ENCODE results near the gene MAGI2. TPM values are rescaled to one million over a fixed set of nuclear protein-coding genes. Genes with fewer than 3 reads are reported as not detected.

Gene MAGI2
- total and polyA plus RNA-seq, 4 donors, result 0.37 to 4.1 (median 1.4) TPM

DNA sequence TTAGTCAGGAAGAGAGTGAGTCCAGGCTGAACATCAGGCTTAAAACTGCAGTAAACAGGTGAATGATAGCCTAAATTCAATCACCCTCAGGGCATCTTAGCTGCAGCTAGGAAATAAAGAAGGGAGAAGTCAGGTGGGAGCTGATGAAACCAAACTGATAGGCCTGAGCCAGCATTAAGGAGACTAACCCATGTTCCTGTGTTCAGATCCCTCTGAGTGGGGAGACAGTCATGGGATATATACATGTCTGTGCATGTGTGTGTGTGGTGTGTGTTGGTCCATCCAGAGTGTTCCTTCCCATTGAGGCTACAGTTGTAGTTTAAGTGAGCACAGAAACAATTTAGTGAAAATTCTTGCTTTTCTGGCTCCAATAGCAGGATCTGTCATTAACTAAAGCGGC lies 1174.0 kb downstream of the MAGI2 start:
- Histone ChIP-seq H3K36me3 (ENCODE audit: control insufficient read depth in 4 of 4, insufficient read depth in 3 of 4, low read depth in 1 of 4, low read length in 3 of 4) (no peaks in the 10 kb centered on the region), H3K9me3 (ENCODE audit: control insufficient read depth in 4 of 4, low read length in 3 of 4) (no peaks in the 10 kb centered on the region), H3K27ac (ENCODE audit: low read depth in 1 of 2, low read length in 2 of 2) (no peak overlapping the region), H3K4me1 (ENCODE audit: control insufficient read depth in 4 of 4, insufficient read depth in 4 of 4, low read length in 3 of 4) (no peaks in the 10 kb centered on the region), H3K27me3 (ENCODE audit: control insufficient read depth in 4 of 4, insufficient read depth in 4 of 4, low read length in 3 of 4) (no peaks in the 10 kb centered on the region), H3K9ac (ENCODE audit: low read depth in 1 of 2, low read length in 2 of 2) (no peak overlapping the region), H3K4me3 (ENCODE audit: low read depth in 1 of 3, low read length in 3 of 3) (no peak overlapping the region)
- TF ChIP-seq SP1 (IDR thresholded peaks at IDR 0.05) (no peak), GABPA (IDR thresholded peaks at IDR 0.05 in 1 of 2, conservative IDR thresholded peaks at IDR 0.05 in 1 of 2) (no peak), JUND (IDR thresholded peaks at IDR 0.05) (no peak), RXRA (IDR thresholded peaks at IDR 0.05) (no peak), RAD21 (IDR thresholded peaks at IDR 0.05) (no peak), TAF1 (conservative IDR thresholded peaks at IDR 0.05) (no peak), YY1 (IDR thresholded peaks at IDR 0.05) (no peak), HNF4G (IDR thresholded peaks at IDR 0.05) (no peak), NR2F2 (IDR thresholded peaks at IDR 0.05) (no peak), FOXA1 (IDR thresholded peaks at IDR 0.05) (no peak), FOXA2 (IDR thresholded peaks at IDR 0.05) (no peak), HNF4A (conservative IDR thresholded peaks at IDR 0.05) (no peak), EGR1 (IDR thresholded peaks at IDR 0.05; ENCODE audit: low read depth in 2 of 2) (no peak)
- TF ChIP-seq, protein P1, sequence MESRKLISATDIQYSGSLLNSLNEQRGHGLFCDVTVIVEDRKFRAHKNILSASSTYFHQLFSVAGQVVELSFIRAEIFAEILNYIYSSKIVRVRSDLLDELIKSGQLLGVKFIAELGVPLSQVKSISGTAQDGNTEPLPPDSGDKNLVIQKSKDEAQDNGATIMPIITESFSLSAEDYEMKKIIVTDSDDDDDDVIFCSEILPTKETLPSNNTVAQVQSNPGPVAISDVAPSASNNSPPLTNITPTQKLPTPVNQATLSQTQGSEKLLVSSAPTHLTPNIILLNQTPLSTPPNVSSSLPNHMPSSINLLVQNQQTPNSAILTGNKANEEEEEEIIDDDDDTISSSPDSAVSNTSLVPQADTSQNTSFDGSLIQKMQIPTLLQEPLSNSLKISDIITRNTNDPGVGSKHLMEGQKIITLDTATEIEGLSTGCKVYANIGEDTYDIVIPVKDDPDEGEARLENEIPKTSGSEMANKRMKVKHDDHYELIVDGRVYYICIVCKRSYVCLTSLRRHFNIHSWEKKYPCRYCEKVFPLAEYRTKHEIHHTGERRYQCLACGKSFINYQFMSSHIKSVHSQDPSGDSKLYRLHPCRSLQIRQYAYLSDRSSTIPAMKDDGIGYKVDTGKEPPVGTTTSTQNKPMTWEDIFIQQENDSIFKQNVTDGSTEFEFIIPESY (IDR thresholded peaks at IDR 0.05), result no peak
- TF ChIP-seq, protein P2, sequence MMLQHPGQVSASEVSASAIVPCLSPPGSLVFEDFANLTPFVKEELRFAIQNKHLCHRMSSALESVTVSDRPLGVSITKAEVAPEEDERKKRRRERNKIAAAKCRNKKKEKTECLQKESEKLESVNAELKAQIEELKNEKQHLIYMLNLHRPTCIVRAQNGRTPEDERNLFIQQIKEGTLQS (IDR thresholded peaks at IDR 0.05), result no peak
- TF ChIP-seq, protein P3, sequence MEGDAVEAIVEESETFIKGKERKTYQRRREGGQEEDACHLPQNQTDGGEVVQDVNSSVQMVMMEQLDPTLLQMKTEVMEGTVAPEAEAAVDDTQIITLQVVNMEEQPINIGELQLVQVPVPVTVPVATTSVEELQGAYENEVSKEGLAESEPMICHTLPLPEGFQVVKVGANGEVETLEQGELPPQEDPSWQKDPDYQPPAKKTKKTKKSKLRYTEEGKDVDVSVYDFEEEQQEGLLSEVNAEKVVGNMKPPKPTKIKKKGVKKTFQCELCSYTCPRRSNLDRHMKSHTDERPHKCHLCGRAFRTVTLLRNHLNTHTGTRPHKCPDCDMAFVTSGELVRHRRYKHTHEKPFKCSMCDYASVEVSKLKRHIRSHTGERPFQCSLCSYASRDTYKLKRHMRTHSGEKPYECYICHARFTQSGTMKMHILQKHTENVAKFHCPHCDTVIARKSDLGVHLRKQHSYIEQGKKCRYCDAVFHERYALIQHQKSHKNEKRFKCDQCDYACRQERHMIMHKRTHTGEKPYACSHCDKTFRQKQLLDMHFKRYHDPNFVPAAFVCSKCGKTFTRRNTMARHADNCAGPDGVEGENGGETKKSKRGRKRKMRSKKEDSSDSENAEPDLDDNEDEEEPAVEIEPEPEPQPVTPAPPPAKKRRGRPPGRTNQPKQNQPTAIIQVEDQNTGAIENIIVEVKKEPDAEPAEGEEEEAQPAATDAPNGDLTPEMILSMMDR (IDR thresholded peaks at IDR 0.05; ENCODE audit: low read depth, low read length, missing input control), result no peak
- TF ChIP-seq, protein P4, sequence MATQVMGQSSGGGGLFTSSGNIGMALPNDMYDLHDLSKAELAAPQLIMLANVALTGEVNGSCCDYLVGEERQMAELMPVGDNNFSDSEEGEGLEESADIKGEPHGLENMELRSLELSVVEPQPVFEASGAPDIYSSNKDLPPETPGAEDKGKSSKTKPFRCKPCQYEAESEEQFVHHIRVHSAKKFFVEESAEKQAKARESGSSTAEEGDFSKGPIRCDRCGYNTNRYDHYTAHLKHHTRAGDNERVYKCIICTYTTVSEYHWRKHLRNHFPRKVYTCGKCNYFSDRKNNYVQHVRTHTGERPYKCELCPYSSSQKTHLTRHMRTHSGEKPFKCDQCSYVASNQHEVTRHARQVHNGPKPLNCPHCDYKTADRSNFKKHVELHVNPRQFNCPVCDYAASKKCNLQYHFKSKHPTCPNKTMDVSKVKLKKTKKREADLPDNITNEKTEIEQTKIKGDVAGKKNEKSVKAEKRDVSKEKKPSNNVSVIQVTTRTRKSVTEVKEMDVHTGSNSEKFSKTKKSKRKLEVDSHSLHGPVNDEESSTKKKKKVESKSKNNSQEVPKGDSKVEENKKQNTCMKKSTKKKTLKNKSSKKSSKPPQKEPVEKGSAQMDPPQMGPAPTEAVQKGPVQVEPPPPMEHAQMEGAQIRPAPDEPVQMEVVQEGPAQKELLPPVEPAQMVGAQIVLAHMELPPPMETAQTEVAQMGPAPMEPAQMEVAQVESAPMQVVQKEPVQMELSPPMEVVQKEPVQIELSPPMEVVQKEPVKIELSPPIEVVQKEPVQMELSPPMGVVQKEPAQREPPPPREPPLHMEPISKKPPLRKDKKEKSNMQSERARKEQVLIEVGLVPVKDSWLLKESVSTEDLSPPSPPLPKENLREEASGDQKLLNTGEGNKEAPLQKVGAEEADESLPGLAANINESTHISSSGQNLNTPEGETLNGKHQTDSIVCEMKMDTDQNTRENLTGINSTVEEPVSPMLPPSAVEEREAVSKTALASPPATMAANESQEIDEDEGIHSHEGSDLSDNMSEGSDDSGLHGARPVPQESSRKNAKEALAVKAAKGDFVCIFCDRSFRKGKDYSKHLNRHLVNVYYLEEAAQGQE (IDR thresholded peaks at IDR 0.05), result no peak
- TF ChIP-seq, protein P5, sequence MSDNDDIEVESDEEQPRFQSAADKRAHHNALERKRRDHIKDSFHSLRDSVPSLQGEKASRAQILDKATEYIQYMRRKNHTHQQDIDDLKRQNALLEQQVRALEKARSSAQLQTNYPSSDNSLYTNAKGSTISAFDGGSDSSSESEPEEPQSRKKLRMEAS (IDR thresholded peaks at IDR 0.05), result no peak
- no peak for DNase-seq (ENCODE audit: low spot score)
- WGBS, result 97% methylated on average over 1 of the region's 1 CpG

All from liver (tissue), 9 donors.